ENCODE results near the gene HSPA1L. TPM values are rescaled to one million over a fixed set of nuclear protein-coding genes. Genes with fewer than 3 reads are reported as not detected.

Gene HSPA1L
- total and polyA plus RNA-seq, 10 of the 15 experiments (the other 5 are each of a cell fraction or from before 2014, with no cell fraction given) = 0.69 to 2.5 (median 1.5) TPM

- TF ChIP-seq RELB (IDR thresholded peaks at IDR 0.05; ENCODE audit: low read depth) (no peak; the same call in 1 of the 2 replicates), EP300 (IDR thresholded peaks at IDR 0.05; ENCODE audit: borderline replicate concordance in 1 of 2, control insufficient read depth in 1 of 2, low read depth in 2 of 2, low read length in 2 of 2) (no peak), FOS (IDR thresholded peaks at IDR 0.05; ENCODE audit: borderline replicate concordance, extremely low read depth, insufficient read length) (no peak), RFX5 (IDR thresholded peaks at IDR 0.05; ENCODE audit: low read depth, low read length) (no peak), ELK1 (IDR thresholded peaks at IDR 0.05; ENCODE audit: low read depth, low read length) (no peak), IRF4 (IDR thresholded peaks at IDR 0.05; ENCODE audit: low read depth, low read length) (peak; percentile 7; the same call in 1 of the 2 replicates), DPF2 (IDR thresholded peaks at IDR 0.05) (peak; percentile 96), STAT3 (IDR thresholded peaks at IDR 0.05; ENCODE audit: low read depth, low read length) (no peak), CREM (IDR thresholded peaks at IDR 0.05; ENCODE audit: low read depth) (peak; percentile 12; the same call in 1 of the 2 replicates), HDGF (IDR thresholded peaks at IDR 0.05) (peak; percentile 98), RELA (IDR thresholded peaks at IDR 0.05; ENCODE audit: borderline replicate concordance, partially characterized antibody) (peak; percentile 86), NBN (IDR thresholded peaks at IDR 0.05) (peak; percentile 57; the same call in 1 of the 2 replicates), SP1 (IDR thresholded peaks at IDR 0.05; ENCODE audit: low read depth, low read length) (no peak)
- TF ChIP-seq, protein P1, sequence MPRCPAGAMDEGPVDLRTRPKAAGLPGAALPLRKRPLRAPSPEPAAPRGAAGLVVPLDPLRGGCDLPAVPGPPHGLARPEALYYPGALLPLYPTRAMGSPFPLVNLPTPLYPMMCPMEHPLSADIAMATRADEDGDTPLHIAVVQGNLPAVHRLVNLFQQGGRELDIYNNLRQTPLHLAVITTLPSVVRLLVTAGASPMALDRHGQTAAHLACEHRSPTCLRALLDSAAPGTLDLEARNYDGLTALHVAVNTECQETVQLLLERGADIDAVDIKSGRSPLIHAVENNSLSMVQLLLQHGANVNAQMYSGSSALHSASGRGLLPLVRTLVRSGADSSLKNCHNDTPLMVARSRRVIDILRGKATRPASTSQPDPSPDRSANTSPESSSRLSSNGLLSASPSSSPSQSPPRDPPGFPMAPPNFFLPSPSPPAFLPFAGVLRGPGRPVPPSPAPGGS (IDR thresholded peaks at IDR 0.05; ENCODE audit: borderline replicate concordance, insufficient read depth, low read depth, low read length, poor library complexity, severe bottlenecking) = no peak
- TF ChIP-seq, protein P2, sequence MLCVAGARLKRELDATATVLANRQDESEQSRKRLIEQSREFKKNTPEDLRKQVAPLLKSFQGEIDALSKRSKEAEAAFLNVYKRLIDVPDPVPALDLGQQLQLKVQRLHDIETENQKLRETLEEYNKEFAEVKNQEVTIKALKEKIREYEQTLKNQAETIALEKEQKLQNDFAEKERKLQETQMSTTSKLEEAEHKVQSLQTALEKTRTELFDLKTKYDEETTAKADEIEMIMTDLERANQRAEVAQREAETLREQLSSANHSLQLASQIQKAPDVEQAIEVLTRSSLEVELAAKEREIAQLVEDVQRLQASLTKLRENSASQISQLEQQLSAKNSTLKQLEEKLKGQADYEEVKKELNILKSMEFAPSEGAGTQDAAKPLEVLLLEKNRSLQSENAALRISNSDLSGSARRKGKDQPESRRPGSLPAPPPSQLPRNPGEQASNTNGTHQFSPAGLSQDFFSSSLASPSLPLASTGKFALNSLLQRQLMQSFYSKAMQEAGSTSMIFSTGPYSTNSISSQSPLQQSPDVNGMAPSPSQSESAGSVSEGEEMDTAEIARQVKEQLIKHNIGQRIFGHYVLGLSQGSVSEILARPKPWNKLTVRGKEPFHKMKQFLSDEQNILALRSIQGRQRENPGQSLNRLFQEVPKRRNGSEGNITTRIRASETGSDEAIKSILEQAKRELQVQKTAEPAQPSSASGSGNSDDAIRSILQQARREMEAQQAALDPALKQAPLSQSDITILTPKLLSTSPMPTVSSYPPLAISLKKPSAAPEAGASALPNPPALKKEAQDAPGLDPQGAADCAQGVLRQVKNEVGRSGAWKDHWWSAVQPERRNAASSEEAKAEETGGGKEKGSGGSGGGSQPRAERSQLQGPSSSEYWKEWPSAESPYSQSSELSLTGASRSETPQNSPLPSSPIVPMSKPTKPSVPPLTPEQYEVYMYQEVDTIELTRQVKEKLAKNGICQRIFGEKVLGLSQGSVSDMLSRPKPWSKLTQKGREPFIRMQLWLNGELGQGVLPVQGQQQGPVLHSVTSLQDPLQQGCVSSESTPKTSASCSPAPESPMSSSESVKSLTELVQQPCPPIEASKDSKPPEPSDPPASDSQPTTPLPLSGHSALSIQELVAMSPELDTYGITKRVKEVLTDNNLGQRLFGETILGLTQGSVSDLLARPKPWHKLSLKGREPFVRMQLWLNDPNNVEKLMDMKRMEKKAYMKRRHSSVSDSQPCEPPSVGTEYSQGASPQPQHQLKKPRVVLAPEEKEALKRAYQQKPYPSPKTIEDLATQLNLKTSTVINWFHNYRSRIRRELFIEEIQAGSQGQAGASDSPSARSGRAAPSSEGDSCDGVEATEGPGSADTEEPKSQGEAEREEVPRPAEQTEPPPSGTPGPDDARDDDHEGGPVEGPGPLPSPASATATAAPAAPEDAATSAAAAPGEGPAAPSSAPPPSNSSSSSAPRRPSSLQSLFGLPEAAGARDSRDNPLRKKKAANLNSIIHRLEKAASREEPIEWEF (IDR thresholded peaks at IDR 0.05; ENCODE audit: insufficient replicate concordance, low read depth, low read length) = no peak
- TF ChIP-seq, protein P3, sequence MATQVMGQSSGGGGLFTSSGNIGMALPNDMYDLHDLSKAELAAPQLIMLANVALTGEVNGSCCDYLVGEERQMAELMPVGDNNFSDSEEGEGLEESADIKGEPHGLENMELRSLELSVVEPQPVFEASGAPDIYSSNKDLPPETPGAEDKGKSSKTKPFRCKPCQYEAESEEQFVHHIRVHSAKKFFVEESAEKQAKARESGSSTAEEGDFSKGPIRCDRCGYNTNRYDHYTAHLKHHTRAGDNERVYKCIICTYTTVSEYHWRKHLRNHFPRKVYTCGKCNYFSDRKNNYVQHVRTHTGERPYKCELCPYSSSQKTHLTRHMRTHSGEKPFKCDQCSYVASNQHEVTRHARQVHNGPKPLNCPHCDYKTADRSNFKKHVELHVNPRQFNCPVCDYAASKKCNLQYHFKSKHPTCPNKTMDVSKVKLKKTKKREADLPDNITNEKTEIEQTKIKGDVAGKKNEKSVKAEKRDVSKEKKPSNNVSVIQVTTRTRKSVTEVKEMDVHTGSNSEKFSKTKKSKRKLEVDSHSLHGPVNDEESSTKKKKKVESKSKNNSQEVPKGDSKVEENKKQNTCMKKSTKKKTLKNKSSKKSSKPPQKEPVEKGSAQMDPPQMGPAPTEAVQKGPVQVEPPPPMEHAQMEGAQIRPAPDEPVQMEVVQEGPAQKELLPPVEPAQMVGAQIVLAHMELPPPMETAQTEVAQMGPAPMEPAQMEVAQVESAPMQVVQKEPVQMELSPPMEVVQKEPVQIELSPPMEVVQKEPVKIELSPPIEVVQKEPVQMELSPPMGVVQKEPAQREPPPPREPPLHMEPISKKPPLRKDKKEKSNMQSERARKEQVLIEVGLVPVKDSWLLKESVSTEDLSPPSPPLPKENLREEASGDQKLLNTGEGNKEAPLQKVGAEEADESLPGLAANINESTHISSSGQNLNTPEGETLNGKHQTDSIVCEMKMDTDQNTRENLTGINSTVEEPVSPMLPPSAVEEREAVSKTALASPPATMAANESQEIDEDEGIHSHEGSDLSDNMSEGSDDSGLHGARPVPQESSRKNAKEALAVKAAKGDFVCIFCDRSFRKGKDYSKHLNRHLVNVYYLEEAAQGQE (IDR thresholded peaks at IDR 0.05; ENCODE audit: low read depth, low read length) = no peak
These were observed 19.3 kb downstream of the HSPA1L start, which contains the start of gene VARS1 (continued) for GRCh38 chr6:31795616-31796298.

Data from GM12878 (cell line).